ENCODE measurements around the gene PRKCZ.

GRCh38 chr1:2141025-2141424 lies 90.8 kb downstream of the PRKCZ start:
- no peak for TF ChIP-seq POLR2A (IDR thresholded peaks at IDR 0.05)
- TF ChIP-seq CTCF (IDR thresholded peaks at IDR 0.05), result no peak

All from vagina (tissue), 2 donors.